ENCODE measurements around the gene CAPN10.

CAPN10 gene

DNA sequence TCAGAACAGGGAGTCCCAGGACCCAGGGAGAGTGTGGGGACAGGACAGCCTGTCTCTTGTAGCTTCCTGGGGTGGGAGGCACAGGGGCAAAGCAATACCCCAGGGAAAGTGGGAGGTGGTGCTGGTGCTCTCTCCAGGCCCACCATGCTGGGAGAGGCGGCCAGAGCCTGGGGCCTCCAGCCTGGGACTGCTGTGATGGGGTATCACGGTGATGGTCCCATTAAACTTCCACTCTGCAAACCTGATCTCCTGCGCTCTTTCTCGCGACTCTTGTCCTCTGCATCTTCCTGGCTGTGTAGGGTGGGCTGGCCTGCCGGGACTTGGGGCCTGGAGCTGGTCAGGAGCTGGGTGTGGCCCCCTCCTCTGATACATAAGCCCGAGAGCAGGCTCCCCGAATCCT is 8.0 kb upstream of the CAPN10 start:
- Histone ChIP-seq H3K27ac (no peak overlapping the region), H3K27me3 (ENCODE audit: control insufficient read depth, insufficient read depth, low read length) (no peaks in the 10 kb centered on the region), H3K79me2 (peaks cover 25% of the 10 kb centered on the region), H3K4me2 (ENCODE audit: low read length) (no peak overlapping the region), H3K9me3 (ENCODE audit: control insufficient read depth, low read length) (no peaks in the 10 kb centered on the region), H3K4me3 (ENCODE audit: low read depth, low read length) (no peak overlapping the region), H3K36me3 (ENCODE audit: control insufficient read depth, insufficient read depth, low read length) (no peaks in the 10 kb centered on the region), H3K4me1 (no peaks in the 10 kb centered on the region), H3K9ac (no peak overlapping the region), H2AFZ (no peak overlapping the region)
- TF ChIP-seq, protein P1, sequence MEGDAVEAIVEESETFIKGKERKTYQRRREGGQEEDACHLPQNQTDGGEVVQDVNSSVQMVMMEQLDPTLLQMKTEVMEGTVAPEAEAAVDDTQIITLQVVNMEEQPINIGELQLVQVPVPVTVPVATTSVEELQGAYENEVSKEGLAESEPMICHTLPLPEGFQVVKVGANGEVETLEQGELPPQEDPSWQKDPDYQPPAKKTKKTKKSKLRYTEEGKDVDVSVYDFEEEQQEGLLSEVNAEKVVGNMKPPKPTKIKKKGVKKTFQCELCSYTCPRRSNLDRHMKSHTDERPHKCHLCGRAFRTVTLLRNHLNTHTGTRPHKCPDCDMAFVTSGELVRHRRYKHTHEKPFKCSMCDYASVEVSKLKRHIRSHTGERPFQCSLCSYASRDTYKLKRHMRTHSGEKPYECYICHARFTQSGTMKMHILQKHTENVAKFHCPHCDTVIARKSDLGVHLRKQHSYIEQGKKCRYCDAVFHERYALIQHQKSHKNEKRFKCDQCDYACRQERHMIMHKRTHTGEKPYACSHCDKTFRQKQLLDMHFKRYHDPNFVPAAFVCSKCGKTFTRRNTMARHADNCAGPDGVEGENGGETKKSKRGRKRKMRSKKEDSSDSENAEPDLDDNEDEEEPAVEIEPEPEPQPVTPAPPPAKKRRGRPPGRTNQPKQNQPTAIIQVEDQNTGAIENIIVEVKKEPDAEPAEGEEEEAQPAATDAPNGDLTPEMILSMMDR (IDR thresholded peaks at IDR 0.05) = no peak

DNA sequence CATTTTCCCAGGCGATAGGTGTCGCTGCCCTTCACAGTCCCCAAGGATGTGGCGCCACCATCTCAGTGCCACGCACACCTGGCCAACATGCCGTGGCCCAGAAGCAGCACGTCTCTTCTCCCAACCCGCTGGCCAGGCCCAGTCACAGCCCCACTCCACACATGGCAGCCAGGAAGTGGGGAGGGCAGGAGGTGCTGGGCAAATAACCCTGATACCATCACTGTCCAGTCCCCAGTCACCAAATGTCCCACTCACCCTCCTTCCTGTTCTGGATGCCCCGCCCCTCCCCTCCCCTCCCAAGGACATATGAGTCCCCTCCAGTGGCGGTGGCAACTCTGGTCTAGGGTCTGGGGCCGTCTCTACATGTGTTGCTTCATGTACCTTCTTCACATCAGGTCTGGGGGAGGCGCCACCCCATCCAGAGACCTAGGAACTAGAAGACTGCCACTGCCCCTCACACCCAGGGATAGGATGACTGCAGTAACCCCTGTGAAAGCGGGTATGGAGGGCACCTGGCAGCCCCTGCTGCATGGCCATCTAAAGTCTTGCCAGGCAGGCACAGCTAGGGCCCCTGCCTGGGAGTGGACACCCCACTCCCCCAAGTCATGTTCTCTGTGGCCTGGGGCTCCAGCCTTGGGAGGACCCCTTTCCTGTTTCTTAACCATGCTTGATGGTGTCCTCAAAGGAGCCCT is 7.3 kb upstream of the CAPN10 start:
- H3K4me1 ChIP-seq = no peaks in the 10 kb centered on the region
- H3K36me3 ChIP-seq (ENCODE audit: control insufficient read depth, insufficient read depth, low read length) = no peaks in the 10 kb centered on the region
- no peak overlapping the region for H3K4me3 ChIP-seq (ENCODE audit: low read depth, low read length)
- no peak overlapping the region for H3K27ac ChIP-seq
- no peak overlapping the region for H3K9ac ChIP-seq
- no peak overlapping the region for H2AFZ ChIP-seq
- H3K9me3 ChIP-seq (ENCODE audit: control insufficient read depth, low read length) = no peaks in the 10 kb centered on the region
- no peaks in the 10 kb centered on the region for H3K27me3 ChIP-seq (ENCODE audit: control insufficient read depth, insufficient read depth, low read length)
- H3K79me2 ChIP-seq = peaks cover 32% of the 10 kb centered on the region
- TF ChIP-seq, protein P1 (IDR thresholded peaks at IDR 0.05) = no peak
- H3K4me2 ChIP-seq (ENCODE audit: low read length) = no peak overlapping the region

DNA sequence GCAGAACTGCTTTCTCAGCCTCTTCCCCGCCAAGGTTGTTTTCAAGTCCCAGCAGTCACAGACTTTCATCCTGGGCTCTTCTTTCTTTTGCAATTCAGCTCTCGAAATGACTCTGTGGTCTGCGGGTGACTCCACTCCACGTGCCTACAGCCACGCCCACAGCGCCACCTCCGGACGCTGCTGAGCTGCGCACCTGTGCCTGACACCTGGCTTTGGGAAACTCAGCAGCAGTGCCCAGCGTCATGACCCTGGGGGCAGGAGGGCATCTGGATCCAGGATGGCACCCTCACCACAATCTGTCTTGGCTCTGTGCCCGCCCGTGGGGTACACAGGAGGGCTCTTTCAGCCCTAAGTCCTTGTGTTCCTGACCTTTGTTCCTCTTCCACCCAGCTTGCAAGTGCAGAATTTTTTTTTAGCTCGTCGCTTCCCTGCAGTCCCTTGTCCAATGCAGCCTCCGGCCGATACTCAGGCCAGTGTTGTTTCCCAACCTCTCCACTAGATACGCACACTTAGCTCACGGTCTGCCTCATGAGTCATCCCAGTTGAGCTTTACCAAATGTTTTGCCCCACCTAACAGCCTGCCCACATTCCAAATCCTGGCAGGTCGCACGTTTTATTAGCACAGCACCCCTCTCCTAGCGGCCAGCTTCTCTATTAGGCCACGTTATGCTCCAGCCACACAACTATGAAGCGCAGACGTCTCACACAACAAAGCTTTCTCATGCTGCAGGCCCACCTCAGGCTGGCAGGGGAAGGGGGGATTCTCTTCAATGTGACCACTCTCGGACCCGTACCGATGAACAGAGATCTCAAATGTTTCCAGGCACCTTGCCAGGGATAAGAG is 6.5 kb upstream of the CAPN10 start:
- peaks cover 6% of the 10 kb centered on the region for H3K4me1 ChIP-seq
- TF ChIP-seq, protein P1 (IDR thresholded peaks at IDR 0.05) = no peak
- no peaks in the 10 kb centered on the region for H3K9me3 ChIP-seq (ENCODE audit: control insufficient read depth, low read length)
- no peak overlapping the region for H3K4me2 ChIP-seq (ENCODE audit: low read length)
- H3K27ac ChIP-seq = no peak overlapping the region
- H2AFZ ChIP-seq = no peak overlapping the region
- H3K36me3 ChIP-seq (ENCODE audit: control insufficient read depth, insufficient read depth, low read length) = no peaks in the 10 kb centered on the region
- no peaks in the 10 kb centered on the region for H3K27me3 ChIP-seq (ENCODE audit: control insufficient read depth, insufficient read depth, low read length)
- no peak overlapping the region for H3K9ac ChIP-seq
- peaks cover 39% of the 10 kb centered on the region for H3K79me2 ChIP-seq
- no peak overlapping the region for H3K4me3 ChIP-seq (ENCODE audit: low read depth, low read length)

DNA sequence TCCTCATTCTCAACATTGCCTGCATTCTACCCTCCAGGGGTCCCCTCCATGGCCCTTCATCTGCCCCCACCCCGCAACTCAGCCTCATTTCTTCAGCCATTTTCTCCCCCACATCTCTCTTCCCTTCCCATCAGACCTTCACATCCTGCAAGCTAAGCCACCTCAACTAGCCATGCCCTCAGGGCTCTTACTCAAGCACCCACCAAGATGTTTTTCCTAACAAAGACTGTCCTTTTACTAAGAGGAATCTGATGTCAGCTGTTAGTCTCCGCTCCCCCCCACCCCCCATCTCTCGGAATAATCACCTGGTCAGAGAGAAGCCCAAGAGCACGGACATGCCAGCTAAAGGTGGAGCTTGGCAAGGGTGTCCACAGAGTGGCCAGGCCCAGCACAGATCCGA is 4.7 kb upstream of the CAPN10 start:
- H3K4me1 ChIP-seq = peaks cover 11% of the 10 kb centered on the region
- H3K9me3 ChIP-seq (ENCODE audit: control insufficient read depth, low read length) = no peaks in the 10 kb centered on the region
- no peak overlapping the region for H3K9ac ChIP-seq
- H3K27me3 ChIP-seq (ENCODE audit: control insufficient read depth, insufficient read depth, low read length) = no peaks in the 10 kb centered on the region
- no peak overlapping the region for H3K27ac ChIP-seq
- no peak overlapping the region for H2AFZ ChIP-seq
- TF ChIP-seq, protein P1 (IDR thresholded peaks at IDR 0.05) = no peak
- H3K4me3 ChIP-seq (ENCODE audit: low read depth, low read length) = no peak overlapping the region
- no peak overlapping the region for H3K4me2 ChIP-seq (ENCODE audit: low read length)
- no peaks in the 10 kb centered on the region for H3K36me3 ChIP-seq (ENCODE audit: control insufficient read depth, insufficient read depth, low read length)
- peaks cover 50% of the 10 kb centered on the region for H3K79me2 ChIP-seq
